Dermis microvascular lymphatic vessel endothelial cell (primary cell): ENCODE measurements around the gene DNPH1. TPM values are rescaled to one million over a fixed set of nuclear protein-coding genes. Genes with fewer than 3 reads are reported as not detected.

ENCODE experiments used
- DNase-seq, 2 donors: peaks; one replicate each; pipeline versions ENCODE4 v3.0.0 to v3.0.0-alpha.2; 2010; ENCODE audit warnings: low read depth in 2 of 2
- total RNA-seq: library from RNA; depleted of rRNA; stranded (reverse); fragments of >200 nt; gene quantifications from 2 replicates; pipeline ENCODE4 v1.2.1, GENCODE V29; 2014

DNPH1 gene
- total RNA-seq, result 52.0 and 63.5 TPM in 2 replicates

GRCh38 chr6:43228951-43229802, at the start of gene DNPH1:
Gene DNPH1 (minus strand): TSS chr6:43229481. CDS start chr6:43229456, 25 bp downstream.
- DNase-seq, result peak; percentile 26 to 68

- DNase-seq, result no peak
Measured at GRCh38 chr6:43278524-43279078, 49.3 kb upstream of the DNPH1 start.

- DNase-seq, result no peak
Measured at GRCh38 chr6:43277643-43278523, 48.6 kb upstream of the DNPH1 start.

- no peak for DNase-seq
Measured at GRCh38 chr6:43277306-43277642, 48.0 kb upstream of the DNPH1 start.

GRCh38 chr6:43276577-43277305, 47.5 kb upstream of the DNPH1 start:
- DNase-seq, result no peak

- no peak for DNase-seq
Measured at GRCh38 chr6:43275801-43276576, 46.7 kb upstream of the DNPH1 start.

GRCh38 chr6:43274916-43275597, 45.8 kb upstream of the DNPH1 start:
- no peak for DNase-seq

GRCh38 chr6:43274127-43274915, 45.0 kb upstream of the DNPH1 start:
- no peak for DNase-seq

GRCh38 chr6:43273707-43274106, 44.4 kb upstream of the DNPH1 start:
- no peak for DNase-seq

GRCh38 chr6:43271944-43272343, 42.7 kb upstream of the DNPH1 start:
- no peak for DNase-seq

- no peak for DNase-seq
Measured at GRCh38 chr6:43271103-43271815, 42.0 kb upstream of the DNPH1 start.

- no peak for DNase-seq
Measured at GRCh38 chr6:43269273-43270007, 40.2 kb upstream of the DNPH1 start.

GRCh38 chr6:43268782-43269272, 39.5 kb upstream of the DNPH1 start:
- no peak for DNase-seq

GRCh38 chr6:43268355-43268700, 39.0 kb upstream of the DNPH1 start:
- no peak for DNase-seq

GRCh38 chr6:43267619-43268354, 38.5 kb upstream of the DNPH1 start:
- no peak for DNase-seq

GRCh38 chr6:43265564-43265963, 36.3 kb upstream of the DNPH1 start:
- DNase-seq, result no peak

- no peak for DNase-seq
Measured at GRCh38 chr6:43264599-43265145, 35.4 kb upstream of the DNPH1 start.
